PC-9 (cell line): ENCODE data around the gene GOLT1B. TPM values are rescaled to one million over a fixed set of nuclear protein-coding genes. Genes with fewer than 3 reads are reported as not detected.

Experiments
- BruUV-seq: library from RNA; stranded (reverse); fragments of 400-500 nt; replicated peaks from 2 replicates; lab custom pipeline; 2021; lab: Mats Ljungman, UMichigan
- CTCF ChIA-PET: fragments of 300-600 bp; sonication (Branson Sonifier 250); formaldehyde crosslinking; loops from one replicate; lab custom pipeline; 2022; ENCODE audit warnings: antibody characterized with exemption; lab: Charles Lee
- POLR2A ChIA-PET: fragments of 300-600 bp; sonication (Branson Sonifier 250); formaldehyde crosslinking; loops from one replicate; lab custom pipeline; 2022; ENCODE audit warnings: antibody characterized with exemption; ENCODE audit not compliant: unreplicated experiment; lab: Charles Lee
- DNase-seq, 2 experiments: peaks; one replicate each; pipeline versions ENCODE4 v3.0.0 to v3.0.0-alpha.2; 2015 to 2022; ENCODE audit warnings: mixed read lengths in 1 of 2
- H2AFZ ChIP-seq: fragments of 200-600 bp; sonication (generic); 2 replicates; pipeline ENCODE4 v1.8.1; 2017; ENCODE audit warnings: antibody characterized with exemption
- H3F3A ChIP-seq: fragments of 200-600 bp; sonication (generic); 2 replicates; pipeline ENCODE4 v1.8.1; 2017; ENCODE audit warnings: antibody characterized with exemption, mild to moderate bottlenecking, low read depth; ENCODE audit not compliant: insufficient read depth
- H3K27ac ChIP-seq: fragments of 200-600 bp; sonication (generic); 2 replicates; pipeline ENCODE4 v1.6.1; 2016; ENCODE audit warnings: mixed run types
- H3K27me3 ChIP-seq: fragments of 200-600 bp; sonication (generic); 2 replicates; pipeline ENCODE4 v1.6.1; 2016; ENCODE audit warnings: low read depth, mixed run types; ENCODE audit not compliant: insufficient read depth
- H3K36me3 ChIP-seq: fragments of 200-600 bp; sonication (generic); 2 replicates; pipeline ENCODE4 v1.6.1; 2016; ENCODE audit warnings: low read depth, mixed run types
- H3K4me1 ChIP-seq: fragments of 200-600 bp; sonication (generic); replicated peaks from 2 replicates; pipeline ENCODE4 v1.6.1; 2016; ENCODE audit warnings: mixed run types; ENCODE audit not compliant: insufficient read depth
- H3K4me2 ChIP-seq: fragments of 200-600 bp; sonication (generic); 2 replicates; pipeline ENCODE4 v1.6.1; 2017; ENCODE audit warnings: mixed run types
- H3K4me3 ChIP-seq: fragments of 200-600 bp; sonication (generic); 2 replicates; pipeline ENCODE4 v1.6.1; 2016; ENCODE audit warnings: mixed run types
- H3K79me2 ChIP-seq: fragments of 200-600 bp; sonication (generic); 2 replicates; pipeline ENCODE4 v1.6.1; 2017; ENCODE audit warnings: low read depth, mixed run types
- H3K9me2 ChIP-seq: fragments of 200-600 bp; sonication (generic); 2 replicates; pipeline ENCODE4 v1.8.1; 2017; ENCODE audit warnings: mild to moderate bottlenecking; ENCODE audit not compliant: insufficient read depth
- H3K9me3 ChIP-seq: fragments of 200-600 bp; sonication (generic); 2 replicates; pipeline ENCODE4 v1.8.1; 2016; ENCODE audit warnings: low read depth; ENCODE audit not compliant: insufficient read depth
- H4K20me1 ChIP-seq: fragments of 200-600 bp; sonication (generic); 2 replicates; pipeline ENCODE4 v1.8.1; 2017; ENCODE audit not compliant: insufficient read depth
- CTCF ChIP-seq: fragments of 200-600 bp; sonication (generic); conservative IDR thresholded peaks from 2 replicates; pipeline ENCODE4 v1.6.1; 2017; ENCODE audit warnings: mixed run types, antibody characterized with exemption, mild to moderate bottlenecking, moderate library complexity
- EZH2 ChIP-seq: fragments of 200-600 bp; sonication (generic); IDR thresholded peaks from 2 replicates; pipeline ENCODE4 v1.8.0; 2017; ENCODE audit warnings: antibody characterized with exemption, low read depth
- intact Hi-C: fragments of 100-400 bp; cut with micrococcal nuclease; formaldehyde crosslinking; loops from one replicate; pipeline ENCODE4 v1.10.0; 2022; ENCODE audit not compliant: unreplicated experiment
- total RNA-seq: library from RNA; stranded (reverse); gene quantifications from 2 replicates; pipeline ENCODE4 v1.2.3, GENCODE V29; 2021

The GOLT1B gene
- total RNA-seq, 1 experiment from 2014 or later: 39.0 TPM

- DNase-seq: no peak
- no peak overlapping the region for H3K27ac ChIP-seq
- TF ChIP-seq CTCF: no peak
- TF ChIP-seq EZH2: no peak
- no peaks in the 10 kb centered on the region for H3K4me1 ChIP-seq
- no peaks in the 10 kb centered on the region for H3K36me3 ChIP-seq
- H3K79me2 ChIP-seq: no peaks in the 10 kb centered on the region
- H3K4me2 ChIP-seq: no peak overlapping the region
- no peaks in the 10 kb centered on the region for H3K9me2 ChIP-seq
- no peak overlapping the region for H2AFZ ChIP-seq
- no peaks in the 10 kb centered on the region for H3K9me3 ChIP-seq
- intact Hi-C loops: no loop called here
- CTCF ChIA-PET: no interaction called here
- no peaks in the 10 kb centered on the region for H3K27me3 ChIP-seq
- H3F3A ChIP-seq: no peaks in the 10 kb centered on the region
- no TSS peak for BruUV-seq
- no peak overlapping the region for H3K4me3 ChIP-seq
- POLR2A ChIA-PET: no interaction called here
- no peaks in the 10 kb centered on the region for H4K20me1 ChIP-seq
Measured at GRCh38 chr12:21478756-21479455, 22.7 kb upstream of the GOLT1B start.

- Histone ChIP-seq H3K27me3 (no peaks in the 10 kb centered on the region), H2AFZ (no peak overlapping the region), H3F3A (no peaks in the 10 kb centered on the region), H3K9me2 (no peaks in the 10 kb centered on the region), H3K27ac (no peak overlapping the region), H3K79me2 (no peaks in the 10 kb centered on the region), H3K4me2 (no peak overlapping the region), H3K9me3 (no peaks in the 10 kb centered on the region), H3K4me3 (no peak overlapping the region), H3K4me1 (no peaks in the 10 kb centered on the region), H4K20me1 (no peaks in the 10 kb centered on the region), H3K36me3 (no peaks in the 10 kb centered on the region)
- BruUV-seq: no TSS peak
- no peak for DNase-seq
- intact Hi-C loops: no loop called here
- TF ChIP-seq EZH2: no peak
- no peak for TF ChIP-seq CTCF
- POLR2A ChIA-PET: no interaction called here
- CTCF ChIA-PET: no interaction called here
Measured at GRCh38 chr12:21483531-21483930, 18.1 kb upstream of the GOLT1B start.

- H3K9me3 ChIP-seq: no peaks in the 10 kb centered on the region
- ChIA-PET POLR2A (no interaction called here), CTCF (interaction anchor here (0.6 kb wide), 2 partner anchors 25 to 177 kb away, joined by 3 to 6 read pairs; no protein-coding TSS in a partner anchor)
- intact Hi-C loops: no loop called here
- H3K27me3 ChIP-seq: no peaks in the 10 kb centered on the region
- H2AFZ ChIP-seq: no peak overlapping the region
- BruUV-seq: no TSS peak
- no peak overlapping the region for H3K27ac ChIP-seq
- no peak for DNase-seq
- H3K4me2 ChIP-seq: no peak overlapping the region
- H4K20me1 ChIP-seq: no peaks in the 10 kb centered on the region
- H3F3A ChIP-seq: no peaks in the 10 kb centered on the region
- no peaks in the 10 kb centered on the region for H3K79me2 ChIP-seq
- H3K9me2 ChIP-seq: no peaks in the 10 kb centered on the region
- H3K4me1 ChIP-seq: no peaks in the 10 kb centered on the region
- no peak overlapping the region for H3K4me3 ChIP-seq
- H3K36me3 ChIP-seq: no peaks in the 10 kb centered on the region
- TF ChIP-seq EZH2 (no peak), CTCF (no peak)
Measured at GRCh38 chr12:21485998-21486397, 15.6 kb upstream of the GOLT1B start.
